ENCODE results near the gene MGAT5B. TPM values are rescaled to one million over a fixed set of nuclear protein-coding genes. Genes with fewer than 3 reads are reported as not detected.

The MGAT5B gene
- total RNA-seq, 4 donors from 2014 or later: 0.59 to 3.3 (median 1.5) TPM; not detected in 1

- Histone ChIP-seq H3K9me3 (no peaks in the 10 kb centered on the region), H3K27me3 (no peaks in the 10 kb centered on the region)
- TF ChIP-seq CTCF (IDR thresholded peaks at IDR 0.05): no peak
- no peak for TF ChIP-seq POLR2A (IDR thresholded peaks at IDR 0.05)
Measured at GRCh38 chr17:76879254-76879653, 11.1 kb downstream of the MGAT5B start.

GRCh38 chr17:76879691-76880090, 11.5 kb downstream of the MGAT5B start:
- intact Hi-C loops (cut with DNase I; ENCODE audit: low total_unique reads): no loop called here
- Histone ChIP-seq H3K4me3 (no peak overlapping the region), H3K27me3 (no peaks in the 10 kb centered on the region), H3K36me3 (no peaks in the 10 kb centered on the region), H3K27ac (no peak overlapping the region), H3K9me3 (no peaks in the 10 kb centered on the region), H3K4me1 (no peaks in the 10 kb centered on the region)
- no peak for DNase-seq
- TF ChIP-seq POLR2A (IDR thresholded peaks at IDR 0.05) (no peak), CTCF (IDR thresholded peaks at IDR 0.05) (no peak)

More at GRCh38 chr17:76879254-76879653, 11.1 kb downstream of the MGAT5B start:
- no peak overlapping the region for H3K4me3 ChIP-seq
- no peaks in the 10 kb centered on the region for H3K4me1 ChIP-seq
- no peak overlapping the region for H3K27ac ChIP-seq
- no peaks in the 10 kb centered on the region for H3K36me3 ChIP-seq
- intact Hi-C loops (cut with DNase I; ENCODE audit: low total_unique reads): no loop called here
- no peak for DNase-seq

GRCh38 chr17:76880268-76880667, 12.1 kb downstream of the MGAT5B start:
- Histone ChIP-seq H3K27me3 (no peaks in the 10 kb centered on the region), H3K36me3 (no peaks in the 10 kb centered on the region), H3K27ac (no peak overlapping the region), H3K9me3 (no peaks in the 10 kb centered on the region), H3K4me3 (no peak overlapping the region), H3K4me1 (no peaks in the 10 kb centered on the region)
- TF ChIP-seq POLR2A (IDR thresholded peaks at IDR 0.05): no peak
- TF ChIP-seq CTCF (IDR thresholded peaks at IDR 0.05): no peak
- intact Hi-C loops (cut with DNase I; ENCODE audit: low total_unique reads): no loop called here
- no peak for DNase-seq

- no peak for DNase-seq
- Histone ChIP-seq H3K4me1 (no peaks in the 10 kb centered on the region), H3K27ac (no peak overlapping the region), H3K4me3 (no peak overlapping the region), H3K9me3 (no peaks in the 10 kb centered on the region), H3K36me3 (no peaks in the 10 kb centered on the region), H3K27me3 (no peaks in the 10 kb centered on the region)
- intact Hi-C loops (cut with DNase I; ENCODE audit: low total_unique reads): no loop called here
- TF ChIP-seq CTCF (IDR thresholded peaks at IDR 0.05) (no peak), POLR2A (IDR thresholded peaks at IDR 0.05) (no peak)
Measured at GRCh38 chr17:76880971-76881370, 12.8 kb downstream of the MGAT5B start.

GRCh38 chr17:76881408-76881807, 13.2 kb downstream of the MGAT5B start:
- H3K9me3 ChIP-seq: no peaks in the 10 kb centered on the region
- no peaks in the 10 kb centered on the region for H3K36me3 ChIP-seq
- DNase-seq: no peak
- no peak for TF ChIP-seq CTCF (IDR thresholded peaks at IDR 0.05)
- TF ChIP-seq POLR2A (IDR thresholded peaks at IDR 0.05): no peak
- intact Hi-C loops (cut with DNase I; ENCODE audit: low total_unique reads): no loop called here
- no peak overlapping the region for H3K27ac ChIP-seq
- no peaks in the 10 kb centered on the region for H3K4me1 ChIP-seq
- no peak overlapping the region for H3K4me3 ChIP-seq
- no peaks in the 10 kb centered on the region for H3K27me3 ChIP-seq
